Thoracic aorta endothelial cell (primary cell): ENCODE results near the gene MYO1F. TPM values are rescaled to one million over a fixed set of nuclear protein-coding genes. Genes with fewer than 3 reads are reported as not detected.

Experiments used
- total RNA-seq: library from RNA; depleted of rRNA; stranded (reverse); fragments of >200 nt; gene quantifications from 2 replicates; pipeline ENCODE4 v1.2.3, GENCODE V29; 2012

MYO1F gene
- total RNA-seq: under 0.01 and 0.36 TPM in 2 replicates

DNA sequence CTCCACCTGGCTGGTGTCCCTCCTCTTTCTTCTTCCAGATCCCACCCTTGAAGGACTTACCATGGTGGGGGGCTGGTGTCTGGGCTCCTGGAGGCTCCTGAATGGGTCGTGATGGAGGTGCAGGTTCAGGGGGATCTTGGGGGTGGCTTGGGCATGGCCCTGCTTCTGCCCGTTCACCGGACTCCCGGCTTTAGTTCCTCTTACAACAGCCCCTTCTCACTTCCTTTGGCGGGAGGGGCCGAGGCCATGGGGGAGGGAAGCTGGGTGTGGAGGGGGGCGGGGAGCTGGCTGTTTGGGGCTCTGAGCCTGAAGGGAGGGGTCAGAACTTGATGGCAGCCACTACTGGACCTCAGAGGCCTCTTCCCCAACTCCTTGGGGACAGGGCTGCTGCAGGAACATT lies at the start of gene MYO1F:
Gene MYO1F, minus strand, starts transcription at position 196 of the 400 bp plus-strand sequence. Its CDS starts 133 bp downstream, at position 63.

DNA sequence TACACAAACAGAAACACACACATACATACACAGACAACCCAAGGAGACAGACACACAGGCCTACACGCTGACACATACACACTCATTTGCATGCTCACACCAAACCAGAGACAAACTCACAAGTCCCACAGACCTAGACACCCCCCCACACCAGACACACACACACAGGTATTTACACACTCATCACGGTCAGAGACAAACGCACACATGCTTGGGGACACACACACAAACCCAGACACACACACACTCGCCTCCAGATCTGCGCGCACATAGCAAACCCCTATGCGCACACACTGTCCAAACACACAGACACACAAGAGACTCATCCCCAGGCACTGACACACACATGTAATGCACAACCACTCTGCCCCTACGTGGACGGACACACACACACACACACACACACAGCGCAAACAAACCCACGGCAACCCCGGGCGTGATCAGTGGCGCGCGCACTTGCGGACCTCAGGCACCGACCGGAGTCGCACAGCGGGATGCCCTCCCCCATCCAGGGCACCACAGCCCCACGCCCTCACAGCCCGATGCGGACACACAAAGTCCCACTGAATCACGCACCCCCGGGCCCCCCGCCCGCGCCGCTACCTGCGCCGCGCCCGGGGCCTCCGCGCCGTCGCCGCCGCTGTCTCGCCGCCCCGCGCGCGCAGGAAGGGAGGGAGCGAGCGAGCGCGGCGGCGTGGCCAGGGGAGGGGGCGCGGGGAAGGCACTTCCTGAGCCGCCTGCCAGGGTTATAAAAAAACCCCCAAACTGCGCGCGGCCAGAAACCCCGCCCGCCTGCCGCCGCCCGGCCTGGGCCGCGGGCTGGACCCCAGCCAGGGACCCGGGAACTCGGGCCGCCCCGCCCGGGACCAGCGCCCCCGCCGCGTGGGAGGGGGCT lies 33.0 kb upstream of the MYO1F start, which contains the start of gene ADAMTS10:
Gene ADAMTS10, minus strand, starts transcription at position 675 of the 895 bp plus-strand sequence. CDS start 5,005 bp downstream, outside the sequence.

DNA sequence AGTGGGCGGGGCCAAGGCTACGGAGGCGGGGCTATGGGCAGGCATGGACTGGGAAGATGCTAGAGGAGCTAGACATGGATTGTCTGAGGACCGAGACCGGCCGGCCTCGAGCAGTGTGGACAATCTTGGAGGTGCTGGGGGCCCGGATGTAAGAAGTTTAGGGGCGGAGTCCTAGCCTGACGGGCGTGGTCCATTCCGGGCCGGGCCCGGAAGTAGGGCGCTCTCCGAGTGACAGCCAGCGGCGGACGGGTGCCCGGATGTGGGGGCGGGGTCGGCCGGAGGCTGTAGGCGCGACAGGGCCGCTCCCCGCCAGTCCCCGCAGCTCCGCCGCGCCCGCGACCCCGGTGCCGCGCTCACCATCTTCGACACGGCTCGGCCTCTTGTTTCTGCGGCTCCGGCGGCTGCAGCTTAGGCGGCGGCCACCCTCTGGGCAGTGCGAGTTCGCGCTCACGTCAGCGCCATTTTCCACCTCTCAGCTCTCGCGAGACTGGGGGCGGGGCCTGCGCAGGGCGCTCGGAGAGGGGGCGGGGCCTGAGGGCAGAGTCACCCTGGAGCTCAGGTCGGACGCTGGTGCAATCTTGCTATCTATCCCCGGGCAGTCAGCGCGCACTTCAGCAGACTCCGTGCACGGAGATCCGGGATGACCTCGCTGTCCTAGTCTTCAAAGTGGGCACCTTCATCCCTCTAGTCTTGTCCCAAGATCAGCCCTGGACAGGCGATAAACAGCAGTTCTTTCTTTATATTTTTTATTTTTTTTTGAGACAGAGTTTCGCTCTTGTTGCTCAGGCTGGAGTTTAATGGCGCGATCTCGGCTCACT lies 63.3 kb downstream of the MYO1F start, which contains the start of gene ZNF414:
Gene ZNF414, minus strand, starts transcription at position 481 of the 818 bp plus-strand sequence. Its CDS starts 121 bp downstream, at position 360.

Other genes starting within 250 kb of the MYO1F start
- 9.3 and 16.1 TPM in 2 replicates for gene KANK3, start 234.2 kb downstream of the MYO1F start, total RNA-seq
- gene ANGPTL4, start 213.3 kb downstream of the MYO1F start, total RNA-seq: 9.5 and 27.8 TPM in 2 replicates
- gene RAB11B, start 187.1 kb downstream of the MYO1F start, total RNA-seq: 21.7 and 24.6 TPM in 2 replicates
- gene MARCHF2, start 164.1 kb downstream of the MYO1F start, total RNA-seq: 56.3 and 64.6 TPM in 2 replicates
- gene HNRNPM, start 132.5 kb downstream of the MYO1F start, total RNA-seq: 111 and 113 TPM in 2 replicates
- gene PRAM1, start 74.8 kb downstream of the MYO1F start, total RNA-seq: not detected in 2 replicates
- 3.9 and 5.8 TPM in 2 replicates for gene ZNF414, start 63.3 kb downstream of the MYO1F start, total RNA-seq
- 2.4 and 4.0 TPM in 2 replicates for gene ADAMTS10, start 33.3 kb upstream of the MYO1F start, total RNA-seq
- gene NFILZ, start 53.2 kb upstream of the MYO1F start, total RNA-seq: not detected in 2 replicates
- not detected in 2 replicates for gene ACTL9, start 121.4 kb upstream of the MYO1F start, total RNA-seq
- not detected in 2 replicates for gene OR2Z1, start 144.2 kb upstream of the MYO1F start, total RNA-seq